Peyer's patch (tissue), 4 donors: ENCODE data around the gene MRC2. TPM values are rescaled to one million over a fixed set of nuclear protein-coding genes. Genes with fewer than 3 reads are reported as not detected.

Experiments
- DNase-seq, 3 donors: peaks; one replicate each; pipeline ENCODE4 v3.0.0-alpha.2; 2017 to 2019
- H3K27ac ChIP-seq, 4 donors: fragments of 200-600 bp; sonication (generic); one replicate each; pipeline ENCODE4 v1.5.1; 2016 to 2019
- H3K27me3 ChIP-seq, 2 donors: fragments of 200-600 bp; sonication (generic); one replicate each; pipeline ENCODE4 v1.5.1; 2019
- H3K36me3 ChIP-seq, 3 donors: fragments of 200-600 bp; sonication (generic); one replicate each; pipeline ENCODE4 v1.5.1; 2016 to 2019
- H3K4me1 ChIP-seq, 4 donors: fragments of 200-600 bp; sonication (generic); one replicate each; pipeline ENCODE4 v1.5.1; 2016 to 2019
- H3K4me3 ChIP-seq, 4 donors: fragments of 200-600 bp; sonication (generic); 1 replicate in 3 of 4; 2 replicates in 1 of 4; pipeline ENCODE4 v1.5.1; 2016 to 2019; ENCODE audit warnings: mild to moderate bottlenecking in 1 of 4
- H3K9me3 ChIP-seq, 4 donors: fragments of 200-600 bp; sonication (generic); one replicate each; pipeline ENCODE4 v1.5.1; 2016 to 2019; ENCODE audit warnings: mild to moderate bottlenecking in 1 of 4
- CTCF ChIP-seq, 6 experiments: fragments of 450-650 bp in 4 of 6; fragments of 200-600 bp in 2 of 6; sonication (generic) in 1 of 6; IDR thresholded peaks; one replicate each; pipeline ENCODE4 v1.5.1; 2017 to 2019; ENCODE audit warnings: antibody characterized with exemption in 6 of 6, mild to moderate bottlenecking in 3 of 6, moderate library complexity in 1 of 6
- POLR2A ChIP-seq, 2 donors: fragments of 450-650 bp; IDR thresholded peaks; one replicate each; pipeline ENCODE4 v1.5.1; 2017; ENCODE audit warnings: antibody characterized with exemption in 2 of 2, mild to moderate bottlenecking in 2 of 2, moderate library complexity in 2 of 2
- total RNA-seq, 4 donors: library from RNA; depleted of rRNA; stranded (reverse); fragments of >200 nt; gene quantifications; one replicate each; pipeline ENCODE4 v1.1.0, GENCODE V29; 2016

The MRC2 gene
- total RNA-seq, 4 donors from 2014 or later, result 9.0 to 33.8 (median 14.6) TPM

GRCh38 chr17:62614142-62614541, 13.3 kb upstream of the MRC2 start:
- no peak for DNase-seq
- Histone ChIP-seq H3K36me3 (peaks cover 0 to 70% (median 0%) of the 10 kb centered on the region in 3 donors), H3K4me3 (no peak overlapping the region), H3K27me3 (no peaks in the 10 kb centered on the region), H3K4me1 (no peaks in the 10 kb centered on the region), H3K9me3 (no peaks in the 10 kb centered on the region), H3K27ac (no peak overlapping the region)
- TF ChIP-seq CTCF (IDR thresholded peaks at IDR 0.05), result no peak
- TF ChIP-seq POLR2A (IDR thresholded peaks at IDR 0.05), result no peak

GRCh38 chr17:62615503-62615902, 12.0 kb upstream of the MRC2 start:
- TF ChIP-seq CTCF (IDR thresholded peaks at IDR 0.05), result no peak
- TF ChIP-seq POLR2A (IDR thresholded peaks at IDR 0.05), result no peak
- no peak for DNase-seq
- Histone ChIP-seq H3K4me1 (no peaks in the 10 kb centered on the region), H3K9me3 (no peaks in the 10 kb centered on the region), H3K36me3 (peaks cover 0 to 56% (median 0%) of the 10 kb centered on the region in 3 donors), H3K27me3 (no peaks in the 10 kb centered on the region), H3K27ac (no peak overlapping the region), H3K4me3 (no peak overlapping the region)

- DNase-seq, result no peak
- TF ChIP-seq POLR2A (IDR thresholded peaks at IDR 0.05) (no peak), CTCF (IDR thresholded peaks at IDR 0.05) (no peak)
- H3K27ac ChIP-seq, result no peak overlapping the region
These were observed 10.2 kb upstream of the MRC2 start for GRCh38 chr17:62616993-62617893.

GRCh38 chr17:62617894-62618472, 9.5 kb upstream of the MRC2 start:
- no peak for DNase-seq
- H3K9me3 ChIP-seq, result no peaks in the 10 kb centered on the region
- H3K27me3 ChIP-seq, result no peaks in the 10 kb centered on the region
- no peaks in the 10 kb centered on the region for H3K4me1 ChIP-seq
- no peak overlapping the region for H3K4me3 ChIP-seq
- TF ChIP-seq POLR2A (IDR thresholded peaks at IDR 0.05) (no peak), CTCF (IDR thresholded peaks at IDR 0.05) (no peak)
- peaks cover 0 to 32% (median 0%) of the 10 kb centered on the region in 3 donors for H3K36me3 ChIP-seq
- no peak overlapping the region for H3K27ac ChIP-seq

More at GRCh38 chr17:62616993-62617893, 10.2 kb upstream of the MRC2 start:
- H3K36me3 ChIP-seq, result peaks cover 0 to 39% (median 0%) of the 10 kb centered on the region in 3 donors
- H3K27me3 ChIP-seq, result no peaks in the 10 kb centered on the region
- H3K4me1 ChIP-seq, result no peaks in the 10 kb centered on the region
- no peak overlapping the region for H3K4me3 ChIP-seq
- H3K9me3 ChIP-seq, result no peaks in the 10 kb centered on the region

- H3K27me3 ChIP-seq, result no peaks in the 10 kb centered on the region
- no peaks in the 10 kb centered on the region for H3K9me3 ChIP-seq
- H3K4me1 ChIP-seq, result no peaks in the 10 kb centered on the region
- H3K36me3 ChIP-seq, result peaks cover 0 to 23% (median 0%) of the 10 kb centered on the region in 3 donors
- no peak overlapping the region for H3K27ac ChIP-seq
- no peak overlapping the region for H3K4me3 ChIP-seq
- no peak for DNase-seq
- TF ChIP-seq POLR2A (IDR thresholded peaks at IDR 0.05), result no peak
- TF ChIP-seq CTCF (IDR thresholded peaks at IDR 0.05), result no peak
These were observed 8.6 kb upstream of the MRC2 start for GRCh38 chr17:62618647-62619416.
